Right hindlimb (tissue), 1 donor: ENCODE data around the gene MYEF2.

Source experiments
- DNase-seq: peaks from one replicate; pipeline ENCODE4 v3.0.0-alpha.2; 2018

Gene MYEF2

GRCh38 chr15:48145923-48146322, 32.2 kb downstream of the MYEF2 start:
- no peak for DNase-seq

GRCh38 chr15:48144889-48145288, 33.2 kb downstream of the MYEF2 start:
- DNase-seq, result no peak

- DNase-seq, result no peak
These were observed 34.2 kb downstream of the MYEF2 start for GRCh38 chr15:48143856-48144255.

DNA sequence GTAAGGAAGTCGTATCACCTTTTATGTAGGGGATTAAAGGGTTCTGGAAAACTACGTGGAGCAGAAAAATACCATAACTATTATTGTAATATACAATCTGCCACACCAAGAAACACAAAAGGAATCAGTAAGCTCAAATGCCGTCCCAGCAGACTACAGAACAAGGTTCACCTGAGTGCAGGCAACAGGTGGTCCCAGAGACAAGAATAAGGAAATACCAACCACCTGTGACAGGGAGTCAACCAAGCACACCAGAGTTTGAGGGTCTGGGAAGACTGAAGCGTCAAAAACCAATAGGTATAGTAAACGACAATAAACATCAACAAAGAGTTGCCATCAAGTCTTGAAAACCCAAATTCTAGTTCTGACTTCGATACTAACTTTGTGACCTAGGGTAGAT, 45.2 kb downstream of the MYEF2 start:
- no peak for DNase-seq

- no peak for DNase-seq
These were observed 46.8 kb downstream of the MYEF2 start for GRCh38 chr15:48131324-48131723.

DNA sequence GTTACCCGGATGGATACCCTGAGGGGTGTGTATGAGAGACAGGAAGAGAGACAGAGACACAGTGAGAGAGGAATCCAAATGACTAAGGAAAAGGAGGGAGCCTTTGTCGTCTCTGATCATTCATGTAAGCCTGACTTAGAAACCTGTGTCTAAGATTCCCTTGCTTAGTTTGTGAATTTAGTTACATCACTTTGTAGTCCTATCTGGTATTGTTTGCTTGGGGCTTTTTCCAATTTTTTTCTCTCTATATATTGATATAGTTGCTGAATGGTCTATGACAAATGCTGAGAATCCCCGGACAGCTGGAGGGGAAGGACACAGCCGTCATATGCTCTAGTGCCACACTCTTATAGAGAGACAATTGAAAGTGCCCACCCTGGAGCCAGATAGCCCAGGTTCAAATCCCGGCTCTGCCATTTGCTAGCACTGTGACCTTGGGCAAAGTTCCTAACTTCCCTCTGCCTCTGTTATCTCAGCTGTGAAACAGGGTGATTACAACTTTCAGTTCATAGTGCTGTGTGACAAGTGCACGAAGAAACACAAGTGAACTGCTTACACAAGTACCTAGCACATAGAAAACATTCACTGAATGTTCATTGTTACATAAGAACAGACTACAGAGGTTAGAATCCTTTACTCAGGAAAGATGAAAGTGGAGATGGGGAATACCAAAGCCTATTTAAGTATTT, 51.3 kb downstream of the MYEF2 start:
- no peak for DNase-seq

GRCh38 chr15:48121849-48122248, 56.2 kb downstream of the MYEF2 start:
- no peak for DNase-seq

GRCh38 chr15:48120745-48121144, 57.4 kb downstream of the MYEF2 start, which contains the start of gene SLC24A5:
Gene SLC24A5 (plus strand): TSS chr15:48120990. CDS start chr15:48121045, 55 bp downstream.
- DNase-seq, result no peak

GRCh38 chr15:48119277-48119676, 58.8 kb downstream of the MYEF2 start:
- DNase-seq, result no peak

DNA sequence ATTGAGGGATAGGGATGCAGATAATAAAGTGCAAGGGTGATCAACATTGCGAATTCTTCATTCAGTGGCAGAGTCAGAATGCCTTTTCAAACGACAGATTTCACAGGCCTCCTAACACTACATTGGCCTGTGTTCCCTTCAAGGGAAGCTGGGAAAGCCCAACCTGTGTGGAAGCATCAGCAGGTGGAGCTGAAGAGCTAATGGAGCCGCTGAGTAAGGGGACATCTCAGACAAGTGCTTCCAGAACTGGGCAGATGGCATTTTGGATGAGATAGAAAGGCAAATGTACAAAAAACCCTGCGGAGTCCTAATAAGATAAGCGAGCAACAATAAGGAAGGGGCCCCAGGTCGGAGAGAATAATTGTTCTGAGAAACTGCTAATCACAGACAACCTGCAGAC, 65.9 kb downstream of the MYEF2 start:
- no peak for DNase-seq

DNA sequence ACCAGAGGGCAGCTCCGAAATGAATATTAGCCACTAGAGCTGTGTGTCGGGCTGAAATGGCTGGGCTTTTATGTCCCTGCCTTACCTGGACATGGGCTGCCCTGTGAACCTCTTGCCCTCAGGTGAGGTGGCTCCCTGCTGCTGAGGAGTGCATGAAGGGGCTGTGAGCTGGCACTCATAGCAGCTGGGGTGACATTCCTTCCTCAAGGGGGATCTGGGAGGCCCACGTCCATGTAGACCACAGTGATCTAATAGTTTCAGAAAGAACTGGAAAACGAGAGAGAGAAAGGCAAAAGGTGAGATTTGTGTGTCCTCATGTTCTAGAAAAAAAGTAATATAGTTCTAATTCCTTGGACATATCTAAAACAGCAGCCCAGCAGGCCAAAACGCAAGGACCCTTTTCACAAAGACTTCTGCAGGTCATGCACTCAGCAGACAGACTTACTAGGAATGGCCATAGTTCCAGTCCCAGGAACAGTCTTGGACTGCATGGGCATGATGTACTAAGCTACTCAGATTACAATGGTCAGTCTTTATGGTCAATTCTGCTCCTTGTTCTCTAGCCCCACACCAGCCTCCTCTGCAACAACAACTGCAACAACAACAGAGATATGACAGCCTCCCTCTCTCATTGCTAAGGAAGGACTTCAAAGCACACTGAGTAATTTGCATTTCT, 68.1 kb downstream of the MYEF2 start:
- DNase-seq, result no peak

- no peak for DNase-seq
These were observed 68.9 kb downstream of the MYEF2 start for GRCh38 chr15:48109212-48109611.

- no peak for DNase-seq
These were observed 72.2 kb downstream of the MYEF2 start for GRCh38 chr15:48105936-48106335.

- no peak for DNase-seq
These were observed 74.4 kb downstream of the MYEF2 start for GRCh38 chr15:48103647-48104046.

- no peak for DNase-seq
These were observed 75.9 kb downstream of the MYEF2 start for GRCh38 chr15:48102167-48102566.

DNA sequence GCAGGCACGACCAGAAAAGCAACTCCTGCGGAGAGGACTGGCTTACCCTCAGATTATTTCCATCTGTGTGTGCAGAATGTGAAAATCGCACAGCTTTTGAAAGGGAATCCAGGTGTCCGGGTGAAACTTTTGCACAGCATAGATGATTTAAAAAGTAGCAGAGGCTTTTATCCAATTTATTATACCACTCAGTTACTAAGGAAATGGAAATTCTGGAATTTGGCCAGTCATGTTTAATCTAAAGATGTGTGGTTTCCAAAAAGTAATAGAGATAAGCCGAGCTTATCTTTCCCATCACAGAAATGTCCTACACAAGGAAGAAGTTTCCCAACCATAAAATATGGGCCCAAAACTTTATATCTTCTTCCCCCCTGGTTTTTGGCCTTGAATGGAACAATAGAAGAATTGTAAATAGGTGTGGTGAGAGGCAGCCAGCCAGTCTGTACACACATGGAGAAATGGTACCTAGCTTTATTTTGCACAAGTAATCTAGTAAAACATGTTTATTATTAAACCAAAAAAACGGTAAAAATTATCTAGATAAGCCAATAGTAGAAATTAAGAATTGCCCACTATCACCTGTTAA, 76.6 kb downstream of the MYEF2 start:
- DNase-seq, result no peak

DNA sequence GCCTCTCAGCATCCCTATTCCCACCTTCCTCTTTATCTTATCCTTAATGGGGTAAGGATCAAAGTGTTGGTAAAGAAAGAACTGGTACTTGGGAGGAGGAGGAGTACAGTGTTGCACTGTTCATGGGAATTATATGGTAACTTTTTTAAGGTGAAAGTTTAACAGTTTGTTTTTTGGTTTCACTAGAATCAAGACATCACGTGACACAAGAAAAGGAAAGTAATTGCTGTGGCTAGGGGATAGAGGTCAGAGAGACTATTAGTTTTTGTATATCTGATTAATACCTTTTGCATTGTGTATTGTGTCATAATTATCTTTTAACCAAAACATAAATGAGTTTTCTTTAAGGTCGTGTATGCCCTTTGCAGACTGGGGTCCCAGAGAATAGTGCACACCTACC, 80.8 kb downstream of the MYEF2 start:
- no peak for DNase-seq

GRCh38 chr15:48096813-48097212, 81.3 kb downstream of the MYEF2 start:
- DNase-seq, result no peak

DNA sequence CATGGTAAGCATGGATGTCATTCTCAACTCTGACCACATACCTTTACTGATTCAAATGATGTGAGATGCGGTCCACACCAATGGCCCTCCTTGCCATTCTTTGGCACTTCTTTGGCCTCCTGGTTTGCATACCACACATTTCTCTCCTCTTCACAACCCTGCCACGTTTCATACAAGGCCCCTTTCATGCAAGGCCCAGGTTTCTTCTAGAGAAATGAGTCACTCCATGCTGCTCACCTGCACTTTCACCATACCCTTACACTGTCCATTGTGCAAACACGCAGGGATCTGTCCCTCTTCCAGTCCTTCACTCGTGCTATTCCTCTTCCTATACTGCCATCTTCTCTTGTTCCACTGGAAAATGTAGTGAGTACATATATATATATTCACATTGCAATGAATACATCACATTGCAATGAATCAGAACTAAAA, 81.7 kb downstream of the MYEF2 start:
- no peak for DNase-seq

- no peak for DNase-seq
These were observed 86.6 kb downstream of the MYEF2 start for GRCh38 chr15:48091522-48091921.

DNA sequence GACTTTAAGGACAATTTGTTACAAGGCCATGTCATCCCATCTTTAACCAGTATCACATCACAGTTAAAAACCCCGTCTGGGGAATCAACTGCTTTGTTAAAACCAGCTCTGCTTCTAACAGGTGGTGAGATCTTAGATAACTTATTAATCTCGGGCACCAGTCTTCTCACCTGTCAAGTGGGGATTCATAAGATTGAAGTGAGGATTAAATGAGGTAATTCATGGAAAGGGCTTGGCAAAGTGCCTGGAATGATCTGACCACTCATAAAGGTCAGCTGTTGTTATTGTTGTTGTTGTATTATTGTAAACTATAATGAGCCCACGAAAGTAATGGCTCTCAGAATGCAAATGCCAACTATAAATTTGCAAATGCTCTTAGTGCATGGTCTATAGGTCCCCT, 87.4 kb downstream of the MYEF2 start:
- no peak for DNase-seq

DNA sequence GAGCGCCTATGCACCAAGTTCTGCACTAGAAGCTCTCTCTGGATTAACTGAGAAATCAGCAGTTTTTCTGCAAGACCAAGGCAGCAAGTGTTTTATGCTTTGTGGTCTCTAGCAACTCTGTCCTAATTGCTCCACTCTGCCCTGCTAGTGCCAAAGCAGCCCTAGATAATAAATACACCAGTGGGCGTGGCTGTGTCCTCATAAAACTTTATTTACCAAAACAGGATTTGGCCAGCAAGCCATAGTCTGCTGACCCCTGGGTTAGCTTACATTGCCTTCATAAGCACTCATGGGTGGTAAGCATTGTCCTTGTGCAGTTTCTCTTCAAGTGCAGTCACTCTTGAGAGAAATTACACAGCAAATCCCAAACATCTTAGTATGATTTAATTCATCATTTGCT, 88.0 kb downstream of the MYEF2 start:
- no peak for DNase-seq

DNA sequence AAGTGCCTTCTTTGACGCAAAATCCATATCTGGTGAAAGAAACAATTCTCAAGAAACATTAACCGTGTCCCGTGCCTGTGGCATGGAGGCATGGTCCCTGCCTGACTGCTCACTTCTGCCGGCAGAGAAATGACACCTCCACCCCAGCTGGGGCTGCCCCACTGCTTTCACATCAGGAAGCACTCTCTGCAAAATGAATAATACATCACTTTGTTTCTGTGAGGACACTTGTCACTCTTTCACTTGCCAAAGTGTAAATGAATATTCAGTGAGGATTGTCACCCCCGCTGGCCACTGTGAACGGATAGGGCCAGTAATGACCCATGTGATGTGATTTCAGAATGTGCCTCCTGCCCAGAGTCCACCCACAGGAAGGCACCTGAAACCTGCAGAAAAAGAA, 88.4 kb downstream of the MYEF2 start:
- no peak for DNase-seq

DNA sequence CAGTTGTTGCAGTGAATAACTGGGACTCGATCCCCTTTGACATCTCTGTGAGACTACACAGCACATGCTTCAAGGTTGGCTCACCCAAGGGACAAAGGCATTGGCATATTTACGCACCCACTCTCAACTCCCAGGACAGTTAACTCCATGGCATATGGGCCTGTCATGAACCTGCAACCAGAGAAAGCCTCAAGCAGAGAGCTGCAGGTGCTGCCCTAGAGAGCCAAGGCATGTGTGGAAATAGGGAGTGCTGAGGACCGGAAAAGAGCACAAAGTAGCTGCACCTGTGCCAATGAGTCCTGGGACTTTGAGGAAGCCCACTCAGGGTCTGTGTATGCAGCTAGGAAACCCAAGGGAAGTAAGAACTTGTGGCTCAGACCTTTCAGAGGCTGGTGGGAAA, 90.3 kb downstream of the MYEF2 start:
- no peak for DNase-seq
